Right renal pelvis (tissue), 4 donors: ENCODE measurements around the gene METTL22. TPM values are rescaled to one million over a fixed set of nuclear protein-coding genes. Genes with fewer than 3 reads are reported as not detected.

Experiments
- DNase-seq, 4 donors: peaks; one replicate each; pipeline ENCODE4 v3.0.0-alpha.2; 2013; ENCODE audit warnings: low read depth in 4 of 4, low spot score in 3 of 4, missing footprints in 1 of 4
- polyA plus RNA-seq, 4 donors: library from polyadenylated mRNA; unstranded; fragments of 120-200 nt; gene quantifications; one replicate each; pipeline ENCODE4 v1.2.1, GENCODE V29; 2013; ENCODE audit not compliant: insufficient read length in 4 of 4

Gene METTL22
- polyA plus RNA-seq, 4 donors = 17.6 to 19.2 (median 18.8) TPM

DNA sequence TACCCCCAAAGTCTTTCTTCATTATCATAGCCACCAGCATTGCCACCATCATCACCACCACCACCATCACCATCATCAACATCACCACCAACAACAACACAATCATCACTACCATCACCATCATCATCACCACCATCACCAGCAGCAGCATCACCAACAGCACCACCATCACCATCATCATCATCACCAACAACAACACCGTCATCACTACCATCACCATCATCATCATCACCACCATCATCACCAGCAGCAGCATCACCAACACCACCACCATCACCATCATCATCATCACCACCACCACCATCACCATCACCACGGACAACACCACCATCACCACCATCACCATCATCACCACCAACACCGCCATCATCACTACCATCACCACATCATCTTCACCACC lies 30.7 kb upstream of the METTL22 start:
- no peak for DNase-seq

DNA sequence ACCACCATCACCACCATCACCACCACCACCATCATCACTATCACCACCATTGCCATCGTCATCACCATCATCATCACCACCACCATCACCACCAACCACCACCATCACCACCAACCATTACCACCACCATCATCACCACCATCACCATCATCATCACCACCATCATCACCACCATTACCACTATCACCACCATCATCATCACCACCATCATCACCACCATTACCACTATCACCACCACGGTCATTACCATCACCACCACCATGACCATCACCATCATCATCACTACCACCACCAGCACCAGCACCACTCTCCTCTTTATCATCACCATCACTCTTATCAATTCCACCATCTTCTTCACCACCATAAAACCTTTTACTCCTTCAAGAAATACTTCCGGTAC lies 30.0 kb upstream of the METTL22 start:
- DNase-seq = no peak

DNA sequence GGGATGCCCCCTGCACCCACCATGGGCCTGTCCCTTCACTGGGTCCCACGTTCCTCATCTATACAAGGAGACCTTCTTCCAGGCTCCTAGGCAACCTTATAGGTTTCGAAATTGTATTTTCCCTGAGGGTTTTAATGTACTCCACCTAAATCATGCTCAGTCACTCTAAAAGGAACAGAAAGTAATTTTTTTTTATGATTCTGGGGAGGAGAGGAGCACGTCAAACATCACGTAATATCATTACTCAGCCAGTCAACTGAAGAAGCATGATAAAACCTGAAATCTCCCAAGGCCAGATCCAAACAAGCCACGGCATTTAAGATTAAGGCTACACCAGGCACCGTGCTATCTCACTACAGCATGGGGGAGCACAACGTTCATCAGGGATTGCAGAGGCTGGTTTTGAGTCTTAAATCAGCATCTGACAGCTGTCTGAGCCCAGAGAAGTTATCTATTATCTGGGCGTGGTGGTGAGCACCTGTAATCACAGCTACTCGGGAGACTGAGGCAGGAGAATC lies 27.3 kb upstream of the METTL22 start:
- DNase-seq = no peak

DNA sequence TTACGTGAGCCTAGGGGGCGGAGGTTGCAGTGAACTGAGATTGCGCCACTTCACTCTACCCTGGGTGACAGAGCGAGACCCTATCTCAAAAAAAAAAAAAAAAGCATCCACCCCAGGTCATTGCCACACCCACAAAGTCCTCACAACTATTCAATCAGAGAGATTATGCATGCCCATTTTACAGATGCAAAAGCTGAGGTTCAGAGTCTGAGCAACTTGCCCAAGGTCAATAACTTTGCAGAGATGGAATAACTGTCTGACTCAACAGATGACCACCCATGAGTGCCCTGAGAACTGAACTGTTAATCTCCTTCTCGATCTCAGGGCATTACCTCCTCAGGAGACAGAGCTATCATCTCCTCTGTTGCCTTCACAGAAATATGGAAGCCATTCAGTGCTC lies 25.7 kb upstream of the METTL22 start:
- DNase-seq = no peak

DNA sequence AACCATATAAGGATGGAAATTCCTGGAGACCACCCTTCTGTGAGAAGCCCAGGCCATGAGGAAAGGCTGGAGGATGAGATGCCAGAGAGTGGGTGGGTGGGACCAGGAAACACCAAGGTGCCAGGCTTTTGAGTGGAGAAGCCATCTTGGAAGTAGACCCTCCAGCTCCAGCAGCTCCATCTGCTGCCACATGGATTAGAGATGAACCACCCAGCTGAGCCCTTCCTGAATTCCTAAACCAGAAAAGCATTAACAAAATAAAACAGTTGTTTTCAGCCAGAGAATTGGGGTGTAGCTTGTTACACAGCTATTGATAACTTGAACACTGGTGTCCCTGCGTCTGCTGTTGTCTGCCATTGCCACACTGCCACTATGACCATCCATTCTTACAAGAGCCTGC lies 24.9 kb upstream of the METTL22 start:
- no peak for DNase-seq

DNA sequence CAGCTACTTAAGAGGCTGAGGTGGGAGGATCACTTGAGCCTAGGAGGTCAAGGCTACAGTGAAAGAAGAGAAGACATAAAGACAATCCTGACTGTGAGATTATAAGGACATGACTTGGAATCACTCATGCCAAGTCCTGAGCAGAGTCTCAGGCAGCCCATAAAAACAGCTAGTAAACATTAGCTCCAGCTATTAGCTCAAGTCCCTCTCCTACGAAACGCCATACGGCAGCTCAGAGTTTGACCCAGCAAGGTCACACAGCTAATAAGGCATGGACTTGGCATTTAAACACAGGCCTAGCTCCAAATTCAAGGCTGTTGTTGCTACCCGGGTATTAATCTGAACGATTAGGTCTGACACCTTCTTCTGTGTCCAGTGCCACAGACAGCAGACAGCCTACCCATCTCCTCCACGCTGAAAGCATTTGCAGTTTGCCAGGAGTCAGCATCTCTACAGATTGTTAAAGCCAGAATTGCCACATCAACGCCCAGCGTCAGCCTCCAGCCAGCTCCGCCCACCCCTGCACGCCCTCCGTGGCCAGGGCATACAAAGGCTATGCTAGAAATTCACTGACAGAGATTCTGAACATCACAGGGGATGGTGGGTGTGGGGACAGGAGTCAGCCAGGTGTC lies 21.2 kb upstream of the METTL22 start:
- DNase-seq = no peak

DNA sequence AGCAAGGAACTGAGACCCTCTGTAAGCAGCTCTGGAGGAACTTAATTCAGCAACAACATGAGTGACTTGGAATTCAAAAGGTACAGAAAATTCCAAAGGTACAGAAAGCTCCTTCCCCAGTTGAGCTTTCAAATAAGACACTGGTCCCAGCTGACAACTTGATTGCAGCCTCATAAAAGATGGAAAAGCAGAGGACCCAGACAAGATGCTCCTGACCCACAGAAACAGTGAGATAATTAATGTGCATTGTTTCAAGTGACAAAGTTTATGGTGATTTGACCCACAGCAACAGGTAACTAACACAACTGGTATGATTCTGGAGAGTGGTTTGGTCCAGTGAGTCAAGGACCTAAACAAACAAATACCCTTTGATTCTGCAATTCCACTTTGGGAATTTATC lies 15.9 kb upstream of the METTL22 start:
- DNase-seq = no peak

DNA sequence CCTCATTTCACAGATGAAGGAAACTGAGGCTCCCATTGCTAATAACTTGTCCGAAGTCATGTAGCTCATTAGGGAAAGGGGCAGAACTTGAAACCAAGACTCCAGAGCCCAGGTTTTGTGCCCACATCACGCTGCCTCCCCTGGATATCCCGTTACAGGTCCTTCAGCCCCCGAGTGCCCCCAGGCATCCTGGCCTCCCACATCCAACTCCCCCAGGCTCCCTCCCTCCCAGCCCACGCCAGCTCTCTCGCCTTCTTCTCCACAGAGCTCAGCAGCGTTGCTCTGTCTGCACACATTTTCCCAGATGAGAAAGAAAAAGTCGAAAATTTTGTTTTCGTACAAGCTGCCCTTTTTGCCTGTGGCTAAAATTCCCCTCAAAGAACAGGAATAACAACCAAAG lies 14.3 kb upstream of the METTL22 start:
- no peak for DNase-seq

DNA sequence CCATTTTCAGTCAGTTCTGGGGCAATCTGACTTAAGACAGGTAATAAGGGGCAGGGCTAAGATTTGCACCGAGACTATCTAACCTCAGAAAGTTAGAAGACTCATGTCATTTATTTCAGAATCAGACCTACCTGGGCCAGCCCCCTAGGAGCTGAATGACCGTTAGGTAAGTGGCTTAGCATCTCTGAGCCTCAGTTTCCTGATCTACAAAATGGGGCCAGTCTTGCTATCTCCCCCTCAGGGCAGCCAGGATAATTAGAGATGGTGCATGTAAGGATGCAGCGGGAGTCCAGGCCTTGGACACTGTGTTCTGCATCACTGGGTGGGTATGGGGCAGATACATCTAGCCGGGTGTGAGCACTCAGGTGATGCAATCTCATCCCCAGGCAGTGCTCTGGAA lies 10.4 kb upstream of the METTL22 start:
- DNase-seq = no peak

DNA sequence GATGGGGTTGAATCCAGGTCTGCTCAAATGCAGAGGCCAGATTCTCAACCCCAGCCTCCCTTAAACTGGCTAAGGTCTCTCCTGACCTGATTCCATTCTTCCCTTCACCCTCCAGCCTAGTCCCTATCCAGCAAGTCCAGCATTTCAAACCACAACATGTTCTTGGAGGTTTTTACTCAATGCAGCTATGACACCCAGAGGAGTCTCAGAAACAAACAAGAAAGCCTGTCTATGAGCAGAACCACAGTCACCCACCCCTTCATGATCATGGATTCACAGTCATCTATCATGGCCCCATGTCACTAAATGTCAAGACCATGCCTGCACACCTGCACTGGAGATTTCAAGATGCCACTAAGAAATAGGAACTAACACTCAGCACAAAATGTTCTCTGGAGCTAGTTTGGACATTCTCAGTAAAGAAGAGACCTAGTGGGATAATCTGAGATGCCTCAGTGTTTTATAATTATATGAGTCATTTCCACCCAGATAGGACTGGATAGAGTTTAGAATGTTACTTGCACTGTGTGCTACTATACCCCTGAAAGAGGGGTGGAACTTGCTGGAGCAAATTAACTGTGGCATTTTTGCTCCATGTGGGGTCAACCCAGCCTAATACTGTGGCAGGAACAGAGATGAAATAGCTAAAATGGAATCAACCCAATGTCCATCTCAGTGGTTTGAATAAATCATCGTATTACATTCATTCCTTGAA lies 9.5 kb upstream of the METTL22 start:
- DNase-seq = no peak

DNA sequence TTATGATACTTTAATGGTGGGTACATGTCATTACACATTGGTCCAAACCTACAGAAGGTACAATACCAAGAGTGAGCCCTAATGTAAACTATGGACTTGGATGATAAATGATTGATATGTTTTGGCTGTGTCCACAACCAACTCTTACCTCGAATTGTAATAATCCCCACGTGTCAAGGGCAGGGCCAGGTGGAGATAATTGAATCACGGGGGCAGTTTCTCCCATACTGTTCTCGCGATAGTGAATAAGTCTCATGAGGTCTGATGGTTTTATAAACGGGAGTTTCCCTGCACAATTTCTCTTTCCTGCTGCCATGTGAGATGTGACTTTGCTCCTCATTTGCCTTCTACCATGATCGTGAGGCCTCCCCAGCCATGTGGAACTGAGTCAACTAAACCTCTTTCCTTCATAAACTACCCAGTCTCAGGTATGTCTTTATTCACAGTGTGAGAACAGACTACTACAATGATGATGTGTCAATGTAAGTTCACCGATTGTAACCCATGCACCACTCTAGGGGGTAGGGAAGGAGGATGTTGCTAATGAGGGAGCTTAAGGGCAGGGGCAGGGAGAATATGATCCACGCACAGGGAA lies 7.0 kb upstream of the METTL22 start:
- DNase-seq = no peak

DNA sequence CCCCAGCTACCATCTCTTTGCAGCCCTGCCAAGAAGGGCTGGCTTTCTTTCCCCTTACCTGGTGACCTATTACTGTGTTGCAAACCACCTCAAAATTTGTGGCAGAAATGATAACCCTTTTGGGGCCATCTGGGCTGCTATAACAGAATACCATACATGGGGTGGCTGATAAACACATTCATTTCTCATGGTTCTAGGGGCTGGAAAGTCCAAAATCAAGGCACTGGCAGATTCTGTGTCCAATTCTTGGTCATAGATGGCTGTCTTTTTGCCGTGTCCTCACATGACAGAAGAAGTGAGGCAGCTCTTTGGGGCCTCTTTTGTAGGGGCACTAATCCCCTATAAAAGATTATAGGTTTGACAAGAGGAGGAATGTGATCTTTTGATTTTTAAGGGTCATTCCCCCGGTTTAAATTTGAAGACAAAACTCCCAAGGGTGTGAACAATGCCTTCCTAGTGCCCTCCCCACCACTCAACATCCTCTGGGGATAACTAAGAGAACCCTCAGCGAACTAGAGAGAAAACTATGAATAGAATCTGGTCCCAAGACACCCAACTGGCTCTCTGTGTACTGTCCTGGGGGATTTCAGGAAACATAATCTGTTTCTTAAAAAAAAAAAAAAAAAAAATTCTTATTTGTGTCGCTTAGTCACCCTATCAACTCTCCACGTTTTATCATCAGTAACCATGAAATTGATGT lies 1.7 kb upstream of the METTL22 start:
- DNase-seq = no peak

DNA sequence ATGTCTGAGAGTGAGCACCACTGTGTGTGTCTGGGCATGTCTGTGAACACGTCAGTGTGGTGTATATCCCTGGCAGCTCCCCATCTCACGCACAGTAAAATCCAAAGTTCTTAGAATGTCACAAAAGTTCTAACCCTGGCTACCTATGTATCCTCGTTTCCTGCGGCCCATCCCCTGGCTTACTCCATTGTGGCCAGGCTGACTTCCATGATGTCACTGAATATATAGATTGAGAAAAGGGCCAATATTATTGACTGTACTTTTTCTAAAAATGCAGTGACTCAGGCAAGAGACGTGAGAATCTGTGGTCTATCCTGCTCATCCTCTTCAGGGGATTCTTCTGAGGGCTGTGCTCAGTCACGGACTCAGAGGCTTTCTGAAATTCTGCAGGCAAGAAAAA lies 963 bp upstream of the METTL22 start:
- no peak for DNase-seq

DNA sequence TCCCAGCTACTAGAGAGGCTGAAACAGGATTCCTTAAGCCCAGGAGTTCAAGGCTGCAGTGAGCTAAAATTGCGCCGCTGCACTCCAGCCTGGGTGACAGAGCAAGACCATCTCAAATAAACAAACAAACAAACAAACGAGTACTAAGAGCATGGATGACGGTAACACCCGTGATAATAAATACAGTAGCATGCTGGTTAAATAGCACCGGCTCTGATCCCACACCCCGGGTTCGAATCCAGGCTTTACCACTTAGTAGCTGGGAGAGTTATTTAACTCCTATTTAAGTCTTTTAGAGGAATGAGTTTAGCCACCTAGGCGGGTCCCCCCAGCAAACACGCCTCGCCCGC lies 301 bp upstream of the METTL22 start:
- no peak for DNase-seq

DNA sequence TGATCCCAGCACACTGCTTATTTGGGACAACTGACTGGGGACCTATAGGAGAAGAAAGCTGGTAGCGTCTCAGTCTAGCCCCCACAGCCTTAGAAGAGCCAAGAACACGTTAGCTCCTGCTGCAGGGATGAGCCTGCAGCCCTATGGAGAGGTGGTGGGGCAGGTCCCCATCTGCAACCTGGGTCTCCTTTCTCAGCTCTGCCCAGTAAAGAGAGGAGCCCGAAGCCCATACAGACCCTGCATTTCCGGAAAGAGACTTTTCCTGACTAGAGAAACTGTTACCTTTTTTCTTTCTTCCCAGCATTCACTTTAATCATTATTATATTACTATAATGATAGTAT lies 788 bp downstream of the METTL22 start:
- DNase-seq = no peak

DNA sequence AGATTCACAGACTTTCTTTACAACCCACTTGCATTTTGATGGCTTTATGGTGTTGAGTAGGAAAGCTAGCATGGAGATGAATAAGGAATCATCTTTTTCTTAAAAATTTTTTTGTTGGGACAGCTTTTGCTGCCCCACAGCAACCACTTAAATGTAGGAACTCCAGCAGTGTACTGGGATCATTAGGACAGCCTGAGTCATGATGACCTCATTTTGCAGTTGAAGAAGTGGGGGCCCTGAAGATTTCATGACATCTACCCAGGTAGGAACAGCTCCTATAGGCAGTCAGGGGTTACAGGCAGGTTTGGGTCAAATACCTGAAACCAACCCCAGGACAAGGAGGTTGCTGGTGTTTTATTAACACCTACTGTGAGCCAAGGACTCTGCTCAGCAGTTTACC lies 2.1 kb downstream of the METTL22 start:
- DNase-seq = no peak

DNA sequence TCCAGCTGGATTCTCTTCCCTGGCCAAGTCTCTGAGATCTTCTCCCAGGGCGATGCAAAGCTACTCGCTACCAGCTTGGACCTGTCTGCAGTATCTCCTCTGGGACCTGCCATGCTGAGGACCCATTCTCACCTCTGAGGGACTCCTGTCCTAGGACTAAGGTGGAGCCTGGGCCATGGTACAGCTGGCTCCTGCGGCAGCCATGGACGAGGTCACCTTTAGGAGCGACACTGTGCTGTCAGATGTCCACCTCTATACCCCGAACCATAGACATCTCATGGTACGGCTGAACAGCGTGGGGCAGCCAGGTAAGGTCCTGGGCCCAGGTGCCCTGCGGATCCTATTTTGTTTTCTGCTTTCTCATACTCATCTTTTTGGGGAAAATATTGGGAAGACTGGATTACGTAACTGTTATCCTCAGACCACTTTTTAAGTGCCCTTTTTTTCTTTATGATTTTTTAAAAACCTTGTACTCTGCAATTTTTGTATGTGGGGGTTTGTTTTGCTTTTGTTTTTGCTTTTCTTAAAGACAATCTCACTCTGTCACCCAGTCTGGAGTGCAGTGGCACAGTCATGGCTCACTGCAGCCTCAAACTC lies 4.1 kb downstream of the METTL22 start:
- no peak for DNase-seq

DNA sequence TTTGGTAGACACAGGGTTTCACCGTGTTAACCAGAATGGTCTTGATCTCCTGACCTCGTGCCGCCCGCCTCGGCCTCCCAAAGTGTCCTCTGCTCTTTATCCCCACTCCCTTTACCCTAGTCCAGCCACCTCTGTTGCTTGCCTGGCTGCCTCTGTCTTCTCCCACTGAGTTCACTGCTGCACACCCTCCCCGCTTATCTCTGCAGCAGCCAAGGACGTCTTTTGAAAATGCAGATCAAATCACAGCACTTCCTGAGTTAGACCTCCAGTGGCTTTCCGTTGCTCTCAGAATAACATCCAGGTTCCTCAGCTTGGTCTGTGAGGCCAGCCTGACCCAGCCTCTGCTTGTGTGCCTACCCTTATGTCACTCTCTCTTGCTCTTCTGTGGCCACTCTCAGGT lies 5.4 kb downstream of the METTL22 start:
- DNase-seq = no peak

DNA sequence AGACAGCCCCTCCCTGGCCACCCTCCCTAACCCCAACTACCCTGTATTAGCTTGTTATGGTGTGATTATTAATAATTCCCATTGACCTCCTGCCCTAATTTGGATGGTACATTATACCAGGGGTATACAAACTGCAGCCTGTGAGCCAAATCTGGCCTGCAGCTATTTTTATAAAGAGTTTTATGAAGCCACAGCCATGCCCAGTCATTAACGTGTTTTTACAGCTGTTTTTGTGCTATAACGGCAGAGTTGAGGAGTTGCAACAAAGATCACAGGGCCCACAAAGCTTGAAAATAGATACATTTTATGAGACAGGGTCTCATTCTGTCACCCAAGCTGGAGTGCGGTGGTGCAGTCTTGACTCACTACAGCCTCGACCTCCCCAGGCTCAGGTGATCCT lies 6.0 kb downstream of the METTL22 start:
- no peak for DNase-seq

DNA sequence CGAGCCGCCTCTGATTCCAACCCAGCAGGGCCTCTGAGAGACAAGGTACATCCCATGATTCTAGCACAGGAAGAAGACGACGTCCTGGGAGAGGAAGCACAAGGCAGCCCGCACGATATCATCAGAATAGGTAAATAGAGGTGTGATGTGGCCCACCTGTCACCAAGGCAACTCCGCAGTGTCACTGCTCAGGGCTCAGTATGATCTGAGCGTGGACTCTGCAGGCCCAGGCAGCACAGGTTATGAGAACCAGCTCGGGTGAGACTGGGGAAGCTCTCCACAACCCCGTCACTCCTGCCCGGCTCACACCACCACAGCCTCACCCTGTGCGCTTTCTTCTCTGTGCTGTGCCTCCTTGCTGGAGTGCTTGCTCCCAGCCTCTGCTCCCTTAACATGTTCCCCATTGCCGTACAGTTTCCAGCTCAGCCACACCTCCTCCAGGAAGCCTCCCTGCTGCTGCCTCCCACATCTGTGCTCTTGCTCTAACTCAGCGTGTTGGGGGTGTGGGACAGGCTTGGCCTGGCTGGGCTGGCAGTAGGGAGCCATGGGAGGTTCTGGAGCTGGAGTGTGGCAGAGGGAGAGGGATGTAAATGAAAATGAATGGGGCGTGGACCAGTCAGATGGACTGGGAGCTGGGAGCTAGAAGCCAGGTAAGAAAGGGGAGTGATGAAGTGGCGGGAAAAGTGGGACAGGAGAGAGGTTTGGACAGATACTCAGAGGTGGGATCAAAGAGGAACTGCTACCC lies 7.7 kb downstream of the METTL22 start:
- DNase-seq = no peak
